HepG2 (cell line): ENCODE measurements around the gene GGPS1. TPM values are rescaled to one million over a fixed set of nuclear protein-coding genes. Genes with fewer than 3 reads are reported as not detected.

Experiments used
- ARHGAP35 ChIP-seq: sonication (generic); formaldehyde crosslinking; IDR thresholded peaks from 2 replicates; pipeline ENCODE4 v1.9.0; 2022; ENCODE audit warnings: mild to moderate bottlenecking, inconsistent platforms, moderate library complexity, missing genetic modification reagents, borderline replicate concordance
- ISL2 ChIP-seq: sonication (generic); formaldehyde crosslinking; IDR thresholded peaks from 2 replicates; pipeline ENCODE4 v1.5.0; 2020; ENCODE audit warnings: missing genetic modification reagents
- KMT2B ChIP-seq: IDR thresholded peaks from 2 replicates; pipeline ENCODE4 v1.6.1; 2016; ENCODE audit warnings: missing genetic modification reagents, missing compliant biosample characterization
- MED8 ChIP-seq: sonication (generic); formaldehyde crosslinking; IDR thresholded peaks from 2 replicates; pipeline ENCODE4 v1.8.1; 2023; ENCODE audit warnings: mild to moderate bottlenecking, missing genetic modification reagents; ENCODE audit not compliant: insufficient replicate concordance
- MLLT10 ChIP-seq: sonication (generic); formaldehyde crosslinking; IDR thresholded peaks from 2 replicates; pipeline ENCODE4 v1.4.0; 2020; ENCODE audit warnings: missing genetic modification reagents
- NFYB ChIP-seq: sonication (generic); formaldehyde crosslinking; IDR thresholded peaks from 2 replicates; pipeline ENCODE4 v1.4.0; 2020; ENCODE audit warnings: missing genetic modification reagents
- NR2C2 ChIP-seq: sonication (generic); formaldehyde crosslinking; IDR thresholded peaks from 2 replicates; pipeline ENCODE4 v1.4.0; 2020; ENCODE audit warnings: missing genetic modification reagents, mild to moderate bottlenecking, moderate library complexity, borderline replicate concordance
- ZFAT ChIP-seq: sonication (generic); formaldehyde crosslinking; conservative IDR thresholded peaks from 2 replicates; pipeline ENCODE4 v1.8.1; 2023; ENCODE audit warnings: missing genetic modification reagents, inconsistent platforms
- ZNF136 ChIP-seq: sonication (generic); formaldehyde crosslinking; IDR thresholded peaks from 2 replicates; pipeline ENCODE4 v1.8.1; 2022; ENCODE audit warnings: low read depth, mild to moderate bottlenecking, moderate library complexity, missing genetic modification reagents
- ZNF3 ChIP-seq: IDR thresholded peaks from 2 replicates; pipeline ENCODE4 v1.7.0; 2017; ENCODE audit warnings: inconsistent platforms
- ZNF562 ChIP-seq: sonication (generic); formaldehyde crosslinking; IDR thresholded peaks from 2 replicates; pipeline ENCODE4 v1.8.0; 2022; ENCODE audit warnings: missing genetic modification reagents, borderline replicate concordance
- ZNF607 ChIP-seq: sonication (generic); formaldehyde crosslinking; IDR thresholded peaks from 2 replicates; pipeline ENCODE4 v1.5.1; 2020; ENCODE audit warnings: missing genetic modification reagents, mild to moderate bottlenecking, borderline replicate concordance
- ZNF891 ChIP-seq: sonication (generic); formaldehyde crosslinking; IDR thresholded peaks from 2 replicates; pipeline ENCODE4 v1.5.0; 2020; ENCODE audit warnings: mild to moderate bottlenecking, missing genetic modification reagents
- polyA plus RNA-seq, 8 experiments: library from polyadenylated mRNA; depleted of rRNA in 3 of 8; stranded (reverse) in 7 of 8; unstranded in 1 of 8; fragments of >200 nt; fragmentation: Illumina TruSeq in 4 of 8; extraction: Trizol in 4 of 8; gene quantifications; 2 replicates each; pipeline versions ENCODE4 v1.2.1 to v1.2.3, GENCODE V29; 2011 to 2016; ENCODE audit warnings: low read depth in 4 of 8, missing spikeins in 1 of 8, mixed read lengths in 1 of 8; ENCODE audit not compliant: insufficient read depth in 1 of 8
- total RNA-seq, 5 experiments: library from RNA; depleted of rRNA; stranded (reverse); fragments of >200 nt; fragmentation: Illumina TruSeq; extraction: Trizol; gene quantifications; 2 replicates each; pipeline ENCODE4 v1.2.3, GENCODE V29; 2016; ENCODE audit warnings: low read depth in 1 of 5
- TF ChIP-seq, protein P1 (sequence below): sonication (generic); formaldehyde crosslinking; IDR thresholded peaks from 2 replicates; pipeline ENCODE4 v1.4.0; 2020; ENCODE audit warnings: missing genetic modification reagents, borderline replicate concordance
- TF ChIP-seq, protein P2 (sequence below): sonication (generic); formaldehyde crosslinking; IDR thresholded peaks from 2 replicates; pipeline ENCODE4 v1.4.0; 2020; ENCODE audit warnings: missing genetic modification reagents
- TF ChIP-seq, protein P3 (sequence below), 2 experiments: fragments of 450-650 bp in 1 of 2; sonication (generic) in 1 of 2; formaldehyde crosslinking in 1 of 2; IDR thresholded peaks; 2 replicates each; pipeline versions ENCODE4 v1.6.1 to v1.8.0; 2016 to 2022; ENCODE audit warnings: antibody characterized with exemption in 1 of 2, mild to moderate bottlenecking in 1 of 2, missing genetic modification reagents in 1 of 2

The GGPS1 gene
- total and polyA plus RNA-seq, 2 of the 13 experiments (the other 11 are each of a cell fraction or from before 2014, with no cell fraction given), result 28.8 to 42.6 TPM

DNA sequence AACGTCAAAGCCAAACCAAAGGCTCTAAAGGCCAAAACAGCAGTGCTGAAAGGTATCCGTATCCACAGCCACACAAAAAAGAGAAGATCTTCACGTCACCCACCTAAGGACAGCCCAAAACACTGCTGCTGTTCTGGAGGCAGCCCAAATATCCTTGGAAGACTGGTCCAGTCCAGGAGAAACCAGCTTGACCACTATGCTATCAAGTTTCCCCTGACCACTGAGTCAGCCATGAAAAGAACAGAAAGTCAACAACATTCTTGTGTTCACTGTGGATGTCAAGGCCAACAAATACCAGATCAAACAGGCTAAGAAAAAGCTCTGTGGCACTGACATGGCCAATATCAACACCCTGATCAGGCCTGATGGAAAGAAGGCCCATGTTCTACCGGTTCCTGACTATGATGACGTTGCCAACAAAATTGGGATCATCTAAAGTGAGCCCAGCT, 32.4 kb upstream of the GGPS1 start (continued):
- TF ChIP-seq ZNF3 (CRISPR knock-in tag) (no peak), NR2C2 (CRISPR knock-in tag) (peak; percentile 23; the same call in 1 of the 2 replicates), ZNF562 (CRISPR knock-in tag) (no peak), ZNF136 (CRISPR knock-in tag) (no peak), KMT2B (CRISPR knock-in tag) (no peak), ZFAT (CRISPR knock-in tag) (no peak), ARHGAP35 (CRISPR knock-in tag) (no peak), MLLT10 (CRISPR knock-in tag) (no peak), NFYB (CRISPR knock-in tag) (no peak), ZNF891 (CRISPR knock-in tag) (no peak), MED8 (CRISPR knock-in tag) (no peak), ISL2 (CRISPR knock-in tag) (peak; percentile 83), ZNF607 (CRISPR knock-in tag) (no peak)
- TF ChIP-seq, protein P1, sequence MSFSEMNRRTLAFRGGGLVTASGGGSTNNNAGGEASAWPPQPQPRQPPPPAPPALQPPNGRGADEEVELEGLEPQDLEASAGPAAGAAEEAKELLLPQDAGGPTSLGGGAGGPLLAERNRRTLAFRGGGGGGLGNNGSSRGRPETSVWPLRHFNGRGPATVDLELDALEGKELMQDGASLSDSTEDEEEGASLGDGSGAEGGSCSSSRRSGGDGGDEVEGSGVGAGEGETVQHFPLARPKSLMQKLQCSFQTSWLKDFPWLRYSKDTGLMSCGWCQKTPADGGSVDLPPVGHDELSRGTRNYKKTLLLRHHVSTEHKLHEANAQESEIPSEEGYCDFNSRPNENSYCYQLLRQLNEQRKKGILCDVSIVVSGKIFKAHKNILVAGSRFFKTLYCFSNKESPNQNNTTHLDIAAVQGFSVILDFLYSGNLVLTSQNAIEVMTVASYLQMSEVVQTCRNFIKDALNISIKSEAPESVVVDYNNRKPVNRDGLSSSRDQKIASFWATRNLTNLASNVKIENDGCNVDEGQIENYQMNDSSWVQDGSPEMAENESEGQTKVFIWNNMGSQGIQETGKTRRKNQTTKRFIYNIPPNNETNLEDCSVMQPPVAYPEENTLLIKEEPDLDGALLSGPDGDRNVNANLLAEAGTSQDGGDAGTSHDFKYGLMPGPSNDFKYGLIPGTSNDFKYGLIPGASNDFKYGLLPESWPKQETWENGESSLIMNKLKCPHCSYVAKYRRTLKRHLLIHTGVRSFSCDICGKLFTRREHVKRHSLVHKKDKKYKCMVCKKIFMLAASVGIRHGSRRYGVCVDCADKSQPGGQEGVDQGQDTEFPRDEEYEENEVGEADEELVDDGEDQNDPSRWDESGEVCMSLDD, result no peak
- TF ChIP-seq, protein P2, sequence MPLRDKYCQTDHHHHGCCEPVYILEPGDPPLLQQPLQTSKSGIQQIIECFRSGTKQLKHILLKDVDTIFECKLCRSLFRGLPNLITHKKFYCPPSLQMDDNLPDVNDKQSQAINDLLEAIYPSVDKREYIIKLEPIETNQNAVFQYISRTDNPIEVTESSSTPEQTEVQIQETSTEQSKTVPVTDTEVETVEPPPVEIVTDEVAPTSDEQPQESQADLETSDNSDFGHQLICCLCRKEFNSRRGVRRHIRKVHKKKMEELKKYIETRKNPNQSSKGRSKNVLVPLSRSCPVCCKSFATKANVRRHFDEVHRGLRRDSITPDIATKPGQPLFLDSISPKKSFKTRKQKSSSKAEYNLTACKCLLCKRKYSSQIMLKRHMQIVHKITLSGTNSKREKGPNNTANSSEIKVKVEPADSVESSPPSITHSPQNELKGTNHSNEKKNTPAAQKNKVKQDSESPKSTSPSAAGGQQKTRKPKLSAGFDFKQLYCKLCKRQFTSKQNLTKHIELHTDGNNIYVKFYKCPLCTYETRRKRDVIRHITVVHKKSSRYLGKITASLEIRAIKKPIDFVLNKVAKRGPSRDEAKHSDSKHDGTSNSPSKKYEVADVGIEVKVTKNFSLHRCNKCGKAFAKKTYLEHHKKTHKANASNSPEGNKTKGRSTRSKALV (CRISPR knock-in tag), result no peak
- TF ChIP-seq, protein P3, sequence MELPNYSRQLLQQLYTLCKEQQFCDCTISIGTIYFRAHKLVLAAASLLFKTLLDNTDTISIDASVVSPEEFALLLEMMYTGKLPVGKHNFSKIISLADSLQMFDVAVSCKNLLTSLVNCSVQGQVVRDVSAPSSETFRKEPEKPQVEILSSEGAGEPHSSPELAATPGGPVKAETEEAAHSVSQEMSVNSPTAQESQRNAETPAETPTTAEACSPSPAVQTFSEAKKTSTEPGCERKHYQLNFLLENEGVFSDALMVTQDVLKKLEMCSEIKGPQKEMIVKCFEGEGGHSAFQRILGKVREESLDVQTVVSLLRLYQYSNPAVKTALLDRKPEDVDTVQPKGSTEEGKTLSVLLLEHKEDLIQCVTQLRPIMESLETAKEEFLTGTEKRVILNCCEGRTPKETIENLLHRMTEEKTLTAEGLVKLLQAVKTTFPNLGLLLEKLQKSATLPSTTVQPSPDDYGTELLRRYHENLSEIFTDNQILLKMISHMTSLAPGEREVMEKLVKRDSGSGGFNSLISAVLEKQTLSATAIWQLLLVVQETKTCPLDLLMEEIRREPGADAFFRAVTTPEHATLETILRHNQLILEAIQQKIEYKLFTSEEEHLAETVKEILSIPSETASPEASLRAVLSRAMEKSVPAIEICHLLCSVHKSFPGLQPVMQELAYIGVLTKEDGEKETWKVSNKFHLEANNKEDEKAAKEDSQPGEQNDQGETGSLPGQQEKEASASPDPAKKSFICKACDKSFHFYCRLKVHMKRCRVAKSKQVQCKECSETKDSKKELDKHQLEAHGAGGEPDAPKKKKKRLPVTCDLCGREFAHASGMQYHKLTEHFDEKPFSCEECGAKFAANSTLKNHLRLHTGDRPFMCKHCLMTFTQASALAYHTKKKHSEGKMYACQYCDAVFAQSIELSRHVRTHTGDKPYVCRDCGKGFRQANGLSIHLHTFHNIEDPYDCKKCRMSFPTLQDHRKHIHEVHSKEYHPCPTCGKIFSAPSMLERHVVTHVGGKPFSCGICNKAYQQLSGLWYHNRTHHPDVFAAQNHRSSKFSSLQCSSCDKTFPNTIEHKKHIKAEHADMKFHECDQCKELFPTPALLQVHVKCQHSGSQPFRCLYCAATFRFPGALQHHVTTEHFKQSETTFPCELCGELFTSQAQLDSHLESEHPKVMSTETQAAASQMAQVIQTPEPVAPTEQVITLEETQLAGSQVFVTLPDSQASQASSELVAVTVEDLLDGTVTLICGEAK (IDR thresholded peaks at IDR 0.05), result no peak
- TF ChIP-seq, protein P3 (CRISPR knock-in tag; IDR thresholded peaks at IDR 0.05), result peak; percentile 56; the same call in 1 of the 2 replicates
